Adrenal gland (tissue), 12 donors: ENCODE measurements around the gene ADAMTS8. TPM values are rescaled to one million over a fixed set of nuclear protein-coding genes. Genes with fewer than 3 reads are reported as not detected.

Source experiments
- DNase-seq, 7 donors: peaks; one replicate each; pipeline ENCODE4 v3.0.0-alpha.2; 2019 to 2020
- H3K27ac ChIP-seq, 5 donors: fragments of 200-600 bp; sonication (generic) in 4 of 5; 1 replicate in 3 of 5; 2 replicates in 2 of 5; pipeline versions ENCODE4 v1.5.1 to v1.8.0; 2016 to 2020; ENCODE audit warnings: mild to moderate bottlenecking in 1 of 5
- H3K27me3 ChIP-seq: fragments of 200-600 bp; 2 replicates; pipeline ENCODE4 v1.8.0; 2021
- H3K36me3 ChIP-seq, 2 donors: fragments of 200-600 bp; replicated peaks in 1 of 2; 1 replicate in 1 of 2; 2 replicates in 1 of 2; pipeline versions ENCODE4 v1.5.1 to v1.8.0; 2018 to 2022
- H3K4me1 ChIP-seq, 2 donors: fragments of 200-600 bp; replicated peaks in 1 of 2; 1 replicate in 1 of 2; 2 replicates in 1 of 2; pipeline versions ENCODE4 v1.5.1 to v1.8.0; 2018 to 2021
- H3K4me3 ChIP-seq, 4 donors: fragments of 200-600 bp; sonication (generic) in 3 of 4; one replicate each; pipeline ENCODE4 v1.5.1; 2016 to 2018
- H3K9me3 ChIP-seq, 3 donors: fragments of 200-600 bp; sonication (generic) in 1 of 3; replicated peaks in 1 of 3; 1 replicate in 2 of 3; 2 replicates in 1 of 3; pipeline versions ENCODE4 v1.5.1 to v1.8.0; 2016 to 2021
- CTCF ChIP-seq, 6 experiments: fragments of 450-650 bp in 4 of 6; fragments of 200-600 bp in 2 of 6; sonication (generic) in 1 of 6; IDR thresholded peaks; 1 replicate in 5 of 6; 2 replicates in 1 of 6; pipeline versions ENCODE4 v1.5.1 to v1.8.0; 2016 to 2021; ENCODE audit warnings: antibody characterized with exemption in 6 of 6, mild to moderate bottlenecking in 2 of 6, moderate library complexity in 1 of 6
- POLR2A ChIP-seq, 2 donors: fragments of 450-650 bp; IDR thresholded peaks; one replicate each; pipeline ENCODE4 v1.6.1; 2017; ENCODE audit warnings: antibody characterized with exemption in 2 of 2, mild to moderate bottlenecking in 2 of 2, moderate library complexity in 1 of 2
- WGBS, 4 donors: extraction: QIAGEN DNeasy Blood & Tissue Kit in 2 of 4; methylation state at CpG; one replicate each; pipeline versions ENCODE4 v1.1.5 to v1.1.7; 2013 to 2017; 5-methylcytosine and 5-hydroxymethylcytosine counted together
- intact Hi-C, 2 donors: fragments of 100-400 bp; cut with DNase I; formaldehyde crosslinking; loops; one replicate each; pipeline versions ENCODE4 v1.14.1 to v1.15.0; 2022 to 2023
- polyA plus RNA-seq, 3 donors: library from polyadenylated mRNA; stranded (reverse); fragments of 200-250 nt in 2 of 3; fragments of 350-450 nt in 1 of 3; fragmentation: Illumina TruSeq in 1 of 3; extraction: RNeasy Lipid Tissue Mini Kit (QIAGEN cat#74804) in 1 of 3; gene quantifications; one replicate each; pipeline ENCODE4 v1.2.3, GENCODE V29; 2013 to 2014
- total RNA-seq, 9 donors: library from RNA; depleted of rRNA in 4 of 9; stranded (reverse); fragments of >200 nt in 4 of 9; fragments of 120-200 nt in 1 of 9; fragmentation: NEBNext Ultra II Directional in 1 of 9; extraction: Animal tissue kit (Norgen Biotek cat#: 25700) in 1 of 9; gene quantifications; one replicate each; pipeline versions ENCODE4 v1.1.0 to v1.2.4, GENCODE V29; 2013 to 2023
- donor health status: healthy with polysubstance abuse.
- donor health status: Bipolar disorder and iron deficiency.
- donor health status: DM: yes; HTN: yes; CAD: no.
- donor health status: DM: no; HTN: no; CAD: no.
- donor health status: DM: no; HTN: no; CAD: no.
- donor health status: DM: yes; HTN: yes; CAD: no.

Gene ADAMTS8
- total and polyA plus RNA-seq, 12 donors: 0.06 to 1.4 (median 0.14) TPM; not detected in 3

GRCh38 chr11:130470832-130471706 lies 42.7 kb upstream of the ADAMTS8 start:
- intact Hi-C loops: no loop called here
- H3K36me3 ChIP-seq: no peaks in the 10 kb centered on the region
- no peaks in the 10 kb centered on the region for H3K4me1 ChIP-seq
- H3K4me3 ChIP-seq: no peak overlapping the region
- WGBS, 4 donors: 88 to 89% (median 88%) methylated on average over 14 to 20 of the region's 20 CpGs
- TF ChIP-seq POLR2A (IDR thresholded peaks at IDR 0.05): no peak
- DNase-seq: peak in 2 of 7 donors; percentile 7 to 33
- H3K27ac ChIP-seq: no peak overlapping the region
- H3K27me3 ChIP-seq: no peaks in the 10 kb centered on the region
- H3K9me3 ChIP-seq: no peaks in the 10 kb centered on the region

- Histone ChIP-seq H3K36me3 (no peaks in the 10 kb centered on the region), H3K27me3 (no peaks in the 10 kb centered on the region), H3K4me3 (no peak overlapping the region), H3K27ac (no peak overlapping the region), H3K4me1 (no peaks in the 10 kb centered on the region), H3K9me3 (no peaks in the 10 kb centered on the region)
- whole genome bisulfite sequencing, 4 donors: 79 to 95% (median 92%) methylated on average over 2 to 6 of the region's 6 CpGs
- TF ChIP-seq CTCF (IDR thresholded peaks at IDR 0.05) (no peak), POLR2A (IDR thresholded peaks at IDR 0.05) (no peak)
- intact Hi-C loops: no loop called here
- DNase-seq: peak in 1 of 7 donors; percentile 20
These were observed 40.8 kb upstream of the ADAMTS8 start for GRCh38 chr11:130469181-130469580.

- DNase-seq: no peak
- H3K36me3 ChIP-seq: peaks cover 0 to 8% of the 10 kb centered on the region in 2 donors
These were observed 38.9 kb upstream of the ADAMTS8 start for GRCh38 chr11:130467116-130467900.

GRCh38 chr11:130465263-130465662 lies 36.9 kb upstream of the ADAMTS8 start:
- Histone ChIP-seq H3K36me3 (peaks cover 0 to 8% of the 10 kb centered on the region in 2 donors), H3K27ac (no peak overlapping the region), H3K9me3 (no peaks in the 10 kb centered on the region), H3K4me3 (no peak overlapping the region), H3K4me1 (no peaks in the 10 kb centered on the region), H3K27me3 (no peaks in the 10 kb centered on the region)
- 85 to 94% (median 93%) methylated on average over 5 of the region's 5 CpGs for WGBS, 4 donors
- no peak for DNase-seq
- no peak for TF ChIP-seq POLR2A (IDR thresholded peaks at IDR 0.05)
- no peak for TF ChIP-seq CTCF (IDR thresholded peaks at IDR 0.05)
- intact Hi-C loops: no loop called here

More at GRCh38 chr11:130467116-130467900, 38.9 kb upstream of the ADAMTS8 start:
- Histone ChIP-seq H3K27ac (peak overlapping the region in 1 of 5 donors; percentile 43), H3K4me1 (no peaks in the 10 kb centered on the region), H3K4me3 (no peak overlapping the region), H3K27me3 (no peaks in the 10 kb centered on the region), H3K9me3 (no peaks in the 10 kb centered on the region)
- WGBS, 4 donors: 76 to 82% (median 81%) methylated on average over 10 of the region's 10 CpGs
- intact Hi-C loops: no loop called here
- no peak for TF ChIP-seq POLR2A (IDR thresholded peaks at IDR 0.05)
- TF ChIP-seq CTCF (IDR thresholded peaks at IDR 0.05): no peak
